Cerebellar nuclear complex (tissue), 1 donor: ENCODE measurements around the gene KIF2C.
A peak's percentile ranks its signal among the peaks of the same experiment; 100 is the strongest.
"Not testable (repeated sequence)": the region's sequence is repeated elsewhere in the genome, so short reads cannot be mapped to it uniquely, and the experiment has no call there.

Experiments
- DNase-seq, 2 experiments: peaks; one replicate each; lab custom pipeline; 2025; lab: John Stamatoyannopoulos, UW

KIF2C gene

DNA sequence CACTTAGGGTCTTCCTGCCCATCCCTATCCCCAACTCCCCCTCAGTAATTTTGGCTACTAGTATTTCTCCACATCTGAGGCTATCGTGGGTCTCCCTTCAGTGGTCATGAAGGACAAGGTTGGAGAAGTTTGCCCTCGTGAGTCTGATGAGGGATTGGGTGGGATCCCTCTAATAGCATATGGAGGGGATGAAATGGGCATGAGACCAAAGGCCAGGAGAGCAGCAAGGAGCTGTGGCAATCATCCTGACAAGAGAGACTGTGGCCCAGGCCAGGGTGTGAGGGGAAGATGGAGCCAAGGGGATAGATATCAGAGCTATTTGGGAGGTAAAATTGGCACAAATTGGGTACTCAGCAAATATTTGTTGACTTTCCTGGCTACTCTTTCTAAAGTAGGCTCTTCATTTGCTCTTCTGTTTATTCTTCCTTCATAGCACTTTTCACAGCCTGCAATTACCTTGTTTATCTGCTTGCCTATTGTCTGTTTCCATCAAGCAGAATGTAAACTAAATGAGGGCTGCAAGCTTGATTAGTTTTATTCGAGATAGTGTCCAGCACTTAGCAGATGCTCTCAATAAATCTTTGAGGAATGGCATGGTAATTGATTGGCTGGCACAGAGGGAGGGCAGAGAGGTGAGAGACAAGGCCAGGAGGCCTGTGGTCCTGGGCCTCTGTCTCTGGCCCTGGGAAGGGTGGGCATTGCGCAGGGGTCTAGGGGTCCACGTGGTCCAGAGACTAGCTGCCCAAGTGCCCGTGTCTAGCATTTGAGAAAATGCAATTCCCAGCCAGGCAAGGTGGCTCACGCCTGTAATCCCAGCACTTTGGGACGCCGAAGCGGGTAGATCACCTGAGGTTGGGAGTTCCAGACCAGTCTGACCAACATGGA lies 59.1 kb downstream of the KIF2C start:
- DNase-seq: no peak

DNA sequence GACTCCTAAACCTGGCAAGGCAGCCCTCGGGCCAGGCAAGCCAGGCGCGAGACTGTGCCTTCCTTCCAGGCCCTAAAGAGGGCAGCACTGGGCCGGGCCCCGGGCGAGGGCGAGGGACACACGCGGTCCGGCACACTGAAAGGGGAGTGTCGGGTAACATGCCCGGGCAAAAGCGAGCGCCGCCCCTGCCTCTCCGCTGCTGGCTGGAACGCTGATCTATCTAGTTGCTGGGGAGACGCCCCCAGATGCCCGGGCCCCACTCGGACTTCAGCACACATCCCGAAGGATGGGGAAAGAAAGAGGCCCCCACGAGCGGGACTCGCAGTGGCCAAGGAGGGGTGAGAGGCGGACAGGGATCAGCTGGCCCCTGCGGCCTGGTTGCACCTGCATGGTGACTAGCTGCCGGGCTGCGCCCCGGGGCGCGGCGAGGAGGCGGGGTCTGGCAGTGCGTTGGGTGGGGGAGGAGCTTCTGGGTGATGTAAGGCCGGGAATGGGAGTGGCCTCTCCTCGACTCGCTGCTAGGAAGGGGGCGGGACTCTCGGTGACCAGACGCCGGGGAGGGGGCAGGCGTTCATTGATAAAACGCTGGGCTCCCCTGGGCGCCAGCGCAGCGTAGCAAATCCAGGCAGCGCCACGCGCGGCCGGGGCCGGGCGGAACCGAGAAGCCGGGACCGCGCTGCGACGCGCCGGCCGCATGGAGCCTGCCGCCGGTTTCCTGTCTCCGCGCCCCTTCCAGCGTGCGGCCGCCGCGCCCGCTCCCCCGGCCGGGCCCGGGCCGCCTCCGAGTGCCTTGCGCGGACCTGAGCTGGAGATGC lies 60.3 kb downstream of the KIF2C start, which contains the start of gene PLK3:
PLK3 (plus strand) TSS at position 608 of the 815 bp plus-strand sequence; CDS start at position 695, 87 bp downstream.
- DNase-seq: peak; percentile 94 to 95

GRCh38 chr1:44801491-44802305 lies 62.1 kb downstream of the KIF2C start:
- no peak for DNase-seq

- DNase-seq: no peak
These were observed 62.8 kb downstream of the KIF2C start for GRCh38 chr1:44802306-44803061.

DNA sequence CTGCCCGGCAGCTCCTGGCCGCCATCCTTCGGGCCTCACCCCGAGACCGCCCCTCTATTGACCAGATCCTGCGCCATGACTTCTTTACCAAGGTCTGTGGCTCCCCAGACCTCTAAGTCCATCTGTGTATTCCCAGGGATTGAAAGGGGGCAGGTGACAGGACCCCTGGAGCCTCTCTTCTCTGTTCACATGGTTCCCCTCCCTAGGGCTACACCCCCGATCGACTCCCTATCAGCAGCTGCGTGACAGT lies 63.4 kb downstream of the KIF2C start:
- no peak for DNase-seq

GRCh38 chr1:44803312-44804095 lies 63.9 kb downstream of the KIF2C start:
- no peak for DNase-seq

DNA sequence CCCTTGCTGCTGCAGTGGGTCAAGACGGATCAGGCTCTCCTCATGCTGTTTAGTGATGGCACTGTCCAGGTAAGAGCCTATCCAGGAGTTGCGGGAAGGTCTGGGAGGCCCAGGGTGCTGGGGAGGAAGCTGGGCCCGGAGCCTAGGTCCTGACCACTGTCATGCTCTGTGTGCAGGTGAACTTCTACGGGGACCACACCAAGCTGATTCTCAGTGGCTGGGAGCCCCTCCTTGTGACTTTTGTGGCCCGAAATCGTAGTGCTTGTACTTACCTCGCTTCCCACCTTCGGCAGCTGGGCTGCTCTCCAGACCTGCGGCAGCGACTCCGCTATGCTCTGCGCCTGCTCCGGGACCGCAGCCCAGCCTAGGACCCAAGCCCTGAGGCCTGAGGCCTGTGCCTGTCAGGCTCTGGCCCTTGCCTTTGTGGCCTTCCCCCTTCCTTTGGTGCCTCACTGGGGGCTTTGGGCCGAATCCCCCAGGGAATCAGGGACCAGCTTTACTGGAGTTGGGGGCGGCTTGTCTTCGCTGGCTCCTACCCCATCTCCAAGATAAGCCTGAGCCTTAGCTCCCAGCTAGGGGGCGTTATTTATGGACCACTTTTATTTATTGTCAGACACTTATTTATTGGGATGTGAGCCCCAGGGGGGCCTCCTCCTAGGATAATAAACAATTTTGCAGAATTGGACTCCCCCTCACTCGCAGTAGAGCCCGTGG lies 65.8 kb downstream of the KIF2C start:
- DNase-seq: no peak

GRCh38 chr1:44806025-44806703 lies 66.5 kb downstream of the KIF2C start:
- DNase-seq: no peak

GRCh38 chr1:44806704-44807363 lies 67.2 kb downstream of the KIF2C start, which contains the start of gene DYNLT4:
DYNLT4 (minus strand) TSS chr1:44807351; CDS start chr1:44806668, 683 bp downstream.
- DNase-seq: no peak

- DNase-seq: no peak
These were observed 67.9 kb downstream of the KIF2C start for GRCh38 chr1:44807364-44808062.

- DNase-seq: no peak
These were observed 68.7 kb downstream of the KIF2C start, which contains the start of gene BTBD19 for GRCh38 chr1:44808063-44808937. BTBD19 (plus strand) TSS chr1:44808523; CDS start chr1:44808821, 298 bp downstream.

DNA sequence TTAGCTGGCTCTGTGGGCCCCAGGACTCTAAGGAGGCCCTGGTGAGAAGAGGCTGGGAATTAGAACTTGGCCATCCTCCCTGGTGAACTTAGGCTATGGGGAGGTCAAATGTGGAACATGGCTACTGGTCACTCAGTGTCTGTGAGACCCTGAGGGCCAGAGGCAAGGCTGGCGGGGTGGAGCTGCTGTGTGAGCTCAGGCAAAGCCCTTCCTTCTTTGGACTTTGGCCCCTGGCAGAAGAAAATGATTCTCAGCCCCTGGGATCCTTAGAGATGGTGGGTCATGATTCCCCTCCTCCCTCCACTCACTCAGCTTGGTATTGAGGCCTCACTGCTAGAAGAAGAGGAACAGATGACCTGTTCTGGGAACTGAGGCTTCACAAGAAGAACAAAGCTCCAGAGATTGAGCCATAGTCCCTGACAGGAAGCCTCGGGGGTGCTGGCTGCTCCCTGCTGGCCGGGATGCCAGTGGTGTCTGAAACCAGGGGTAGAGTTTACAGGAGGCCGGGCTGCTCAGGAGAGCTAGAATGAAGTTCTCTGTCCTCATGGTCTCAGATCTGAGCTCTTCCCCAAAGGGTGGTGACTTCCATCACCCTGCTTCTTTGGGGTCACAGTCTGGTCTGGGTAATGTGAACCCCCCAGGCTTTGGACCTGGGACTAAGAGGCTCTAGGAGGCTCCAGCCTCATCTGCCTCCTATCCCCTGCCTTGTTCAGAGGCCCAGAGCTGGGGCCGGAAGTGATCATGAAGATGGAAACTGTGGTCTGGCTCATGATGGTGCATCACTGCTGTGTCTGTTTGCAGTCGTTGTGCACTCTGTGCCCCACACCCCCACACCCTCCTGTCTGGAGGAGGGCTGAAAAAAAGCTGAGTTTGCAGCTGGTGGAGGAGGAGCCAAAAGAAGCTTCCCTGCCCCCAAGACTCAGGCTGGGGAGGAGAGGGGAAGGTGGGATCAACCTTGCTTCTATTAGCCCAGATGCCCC lies 69.6 kb downstream of the KIF2C start:
- no peak for DNase-seq

DNA sequence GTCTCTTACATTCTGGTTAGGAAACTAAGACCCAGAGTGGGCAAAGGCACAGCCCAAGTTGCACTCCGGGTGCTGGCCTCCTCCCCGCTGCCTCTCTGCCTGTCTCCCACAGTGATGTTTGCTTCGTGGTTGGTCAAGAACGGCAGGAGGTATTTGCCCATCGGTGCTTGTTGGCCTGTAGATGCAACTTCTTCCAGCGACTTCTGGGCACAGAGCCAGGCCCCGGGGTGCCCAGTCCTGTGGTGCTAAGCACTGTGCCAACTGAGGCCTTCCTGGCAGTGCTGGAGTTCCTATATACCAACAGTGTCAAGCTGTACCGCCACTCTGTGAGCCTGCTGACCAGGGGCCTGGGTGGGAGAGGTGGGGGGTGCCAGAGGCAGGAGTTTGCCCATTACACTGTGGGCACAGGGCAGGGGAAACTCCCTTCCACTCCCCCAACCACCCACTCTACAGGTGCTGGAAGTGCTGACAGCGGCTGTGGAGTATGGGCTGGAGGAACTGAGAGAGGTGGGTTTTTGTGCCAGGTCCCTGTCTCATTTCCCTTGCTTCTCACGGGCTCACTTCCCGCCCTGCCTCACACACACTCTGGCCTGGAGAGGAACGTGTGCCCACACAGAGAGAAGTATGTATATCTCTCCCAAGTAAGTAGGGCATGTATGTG lies 70.6 kb downstream of the KIF2C start:
- no peak for DNase-seq

GRCh38 chr1:44810762-44811105 lies 71.1 kb downstream of the KIF2C start:
- not testable (repeated sequence) for DNase-seq

DNA sequence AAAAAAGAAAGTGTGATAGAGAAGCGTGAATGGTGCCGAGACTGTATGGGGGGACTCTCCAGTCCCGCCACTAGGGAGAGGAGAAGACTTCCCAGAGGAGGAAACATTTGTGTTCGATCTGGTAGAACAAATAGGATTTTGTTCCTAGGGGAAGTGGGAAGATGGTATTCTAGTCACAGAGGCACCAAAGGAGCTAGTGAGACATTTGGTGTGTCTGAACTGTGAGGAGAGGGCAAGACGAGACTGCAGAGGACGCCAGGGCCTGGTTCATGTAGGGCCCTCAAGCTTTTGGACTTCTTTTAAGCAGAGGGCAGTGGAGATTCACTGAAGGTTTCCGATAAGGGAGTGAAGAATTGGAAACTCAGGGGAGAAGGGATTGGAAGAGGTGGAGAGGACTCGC lies 71.6 kb downstream of the KIF2C start:
- DNase-seq: no peak
